HG03565 (cell line): ENCODE measurements around the gene PAPPA2.
A peak's percentile ranks its signal among the peaks of the same experiment; 100 is the strongest.

Experiments used
- ATAC-seq: cut with Tn5 transposase; IDR thresholded peaks from one replicate; pipeline ENCODE4 v1.9.1; 2021; ENCODE audit warnings: mild to moderate bottlenecking, moderate library complexity; ENCODE audit not compliant: unreplicated experiment

Gene PAPPA2

GRCh38 chr1:176499671-176500070, 36.7 kb downstream of the PAPPA2 start:
- no peak for ATAC-seq

- no peak for ATAC-seq
Measured at GRCh38 chr1:176501599-176501998, 38.6 kb downstream of the PAPPA2 start.

GRCh38 chr1:176504848-176505553, 42.0 kb downstream of the PAPPA2 start:
- ATAC-seq, result no peak

DNA sequence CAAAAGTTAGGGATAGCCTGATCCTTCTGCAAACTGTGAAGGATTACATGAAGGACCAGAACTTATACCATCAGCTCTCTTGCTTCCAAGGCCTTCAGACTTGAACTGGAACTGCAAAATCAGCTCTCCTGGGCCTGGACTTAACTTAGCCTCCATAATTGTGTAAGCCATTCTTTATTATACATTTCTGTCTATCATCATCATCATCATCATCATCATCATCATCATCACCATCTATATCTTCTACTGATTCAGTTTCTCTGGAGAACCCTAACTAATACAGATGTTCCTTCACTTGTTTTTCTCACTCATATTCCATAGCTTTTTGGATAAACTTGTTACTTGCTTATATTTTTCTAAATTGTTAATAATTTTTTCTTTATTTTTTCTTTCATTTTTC, 50.0 kb downstream of the PAPPA2 start:
- no peak for ATAC-seq

- no peak for ATAC-seq
Measured at GRCh38 chr1:176515310-176515709, 52.3 kb downstream of the PAPPA2 start.

DNA sequence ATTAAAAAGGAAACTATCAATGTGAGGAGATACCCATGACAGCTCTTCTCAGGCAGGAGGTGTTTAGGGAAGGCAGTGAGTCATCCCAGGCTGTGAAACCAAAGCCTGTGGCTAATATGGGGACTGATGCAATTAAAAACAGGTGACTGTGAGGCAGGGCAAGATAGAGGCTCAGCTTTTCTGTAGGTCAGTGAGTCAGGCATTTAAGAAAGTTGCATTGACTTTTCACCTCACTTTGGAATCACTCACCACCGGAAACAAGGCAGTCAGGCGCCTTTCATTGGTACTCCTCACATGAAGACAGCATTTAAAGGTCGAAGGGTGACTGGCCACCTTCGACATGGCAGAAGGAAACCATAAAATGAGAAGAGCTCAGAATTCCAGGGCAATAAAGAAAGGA, 54.5 kb downstream of the PAPPA2 start:
- peak; percentile 85 for ATAC-seq

GRCh38 chr1:176521211-176521610, 58.2 kb downstream of the PAPPA2 start:
- no peak for ATAC-seq

DNA sequence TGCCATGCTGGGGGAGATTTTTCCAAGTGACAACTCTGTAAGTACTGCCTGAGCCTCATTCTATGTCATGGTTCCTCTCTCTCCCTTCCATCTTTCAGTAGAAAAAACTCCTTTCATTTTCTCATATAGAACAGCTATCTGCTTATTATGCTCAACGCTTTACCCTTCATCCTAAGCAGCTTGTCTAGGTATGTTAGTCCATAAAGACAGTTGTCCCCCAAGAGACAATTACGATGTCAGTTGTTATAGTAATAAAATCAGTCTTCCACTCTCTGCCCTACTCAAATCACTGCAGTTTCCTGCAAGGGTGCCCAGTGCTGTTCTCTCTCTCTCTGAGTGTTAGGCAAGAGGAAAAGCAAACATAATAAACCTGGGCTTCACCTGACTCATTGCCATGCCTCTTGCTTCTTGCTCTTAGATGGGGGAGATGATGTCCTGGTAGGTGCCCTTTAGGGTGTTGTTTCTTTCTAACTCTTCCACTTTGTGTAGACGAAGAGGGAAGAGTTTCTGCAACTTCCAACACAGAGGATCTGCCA, 59.4 kb downstream of the PAPPA2 start:
- no peak for ATAC-seq

GRCh38 chr1:176529395-176530090, 66.6 kb downstream of the PAPPA2 start:
- no peak for ATAC-seq

DNA sequence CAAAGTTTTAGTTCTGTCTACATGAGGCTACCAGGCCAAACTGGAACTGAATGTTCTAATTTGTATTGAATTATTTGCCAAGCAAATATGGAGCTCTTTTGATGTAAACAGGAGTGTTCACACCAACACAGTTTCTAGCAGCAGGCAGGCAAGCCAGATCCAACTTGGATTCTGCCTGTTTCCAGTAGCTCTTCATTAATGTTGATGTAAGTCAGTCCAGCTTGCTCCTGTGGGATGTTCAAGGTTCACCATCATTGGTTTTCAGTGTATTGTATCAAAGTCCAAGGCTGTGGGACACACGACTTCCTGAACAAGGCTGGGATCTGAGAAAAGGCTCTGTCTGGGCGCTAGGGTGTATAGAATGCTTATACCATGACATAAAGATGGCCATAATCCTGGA, 68.1 kb downstream of the PAPPA2 start:
- ATAC-seq, result no peak

- no peak for ATAC-seq
Measured at GRCh38 chr1:176531921-176532897, 69.2 kb downstream of the PAPPA2 start.

DNA sequence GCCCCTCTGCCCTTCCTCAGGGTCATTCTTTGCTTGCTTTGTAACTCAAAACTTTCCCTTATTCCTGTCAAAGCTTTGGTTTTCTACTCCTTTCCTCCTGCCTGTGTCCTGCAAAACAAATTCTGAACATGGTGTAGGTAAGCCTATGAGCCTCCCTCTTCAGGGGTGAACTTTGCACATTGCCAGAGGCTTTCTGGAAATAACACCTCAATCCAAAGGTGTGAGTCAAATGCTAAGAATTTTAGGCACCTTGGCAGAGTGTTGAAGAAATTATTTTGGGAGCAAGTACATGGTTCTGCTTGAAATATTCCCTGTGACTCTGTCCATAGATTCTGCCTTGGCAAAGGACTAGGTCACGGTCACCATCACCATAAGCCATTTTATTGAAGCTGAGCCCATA, 70.0 kb downstream of the PAPPA2 start:
- no peak for ATAC-seq

GRCh38 chr1:176536588-176536987, 73.6 kb downstream of the PAPPA2 start:
- ATAC-seq, result no peak

- ATAC-seq, result no peak
Measured at GRCh38 chr1:176539018-176539417, 76.0 kb downstream of the PAPPA2 start.

DNA sequence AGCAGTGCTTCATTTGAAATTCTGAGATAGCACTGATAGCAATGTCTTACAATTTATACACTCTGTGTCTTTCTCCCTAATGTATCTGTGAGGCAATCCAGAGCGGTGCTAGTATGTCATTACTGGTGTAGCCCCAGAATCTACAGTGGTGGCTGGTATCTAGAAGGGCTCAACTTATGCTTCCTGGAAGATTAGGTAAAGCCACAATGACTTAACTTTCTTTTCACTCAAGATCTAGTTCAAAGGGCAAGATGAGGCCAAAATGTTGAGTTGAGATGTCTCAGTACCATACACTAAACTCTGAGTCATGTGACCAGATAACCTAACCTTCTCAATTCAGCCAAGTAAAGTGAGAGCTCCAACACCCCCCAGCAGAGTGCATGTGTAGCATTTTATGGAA, 77.5 kb downstream of the PAPPA2 start:
- no peak for ATAC-seq

GRCh38 chr1:176541663-176542062, 78.7 kb downstream of the PAPPA2 start:
- ATAC-seq, result no peak

DNA sequence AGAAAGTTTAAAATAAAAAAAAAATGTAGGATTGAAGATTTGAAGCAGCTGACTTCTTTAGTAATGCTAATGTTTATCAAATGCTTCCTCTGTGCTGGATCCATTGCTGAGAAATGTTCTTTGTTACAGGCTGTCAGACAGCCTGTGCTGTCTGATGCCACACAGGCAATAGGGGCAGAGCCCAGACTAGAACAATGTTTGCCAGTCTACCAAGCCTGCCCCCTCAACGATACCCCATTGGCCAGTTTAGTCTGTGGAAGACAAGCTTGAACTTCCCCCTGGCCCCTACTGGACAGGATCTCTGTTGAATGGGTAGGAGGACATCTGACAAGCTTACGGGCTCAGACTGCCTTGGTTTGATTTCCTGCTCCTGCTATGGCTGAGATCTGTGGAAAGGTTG, 79.4 kb downstream of the PAPPA2 start:
- no peak for ATAC-seq

- no peak for ATAC-seq
Measured at GRCh38 chr1:176543360-176544129, 80.6 kb downstream of the PAPPA2 start.

GRCh38 chr1:176545034-176545639, 82.2 kb downstream of the PAPPA2 start:
- no peak for ATAC-seq

DNA sequence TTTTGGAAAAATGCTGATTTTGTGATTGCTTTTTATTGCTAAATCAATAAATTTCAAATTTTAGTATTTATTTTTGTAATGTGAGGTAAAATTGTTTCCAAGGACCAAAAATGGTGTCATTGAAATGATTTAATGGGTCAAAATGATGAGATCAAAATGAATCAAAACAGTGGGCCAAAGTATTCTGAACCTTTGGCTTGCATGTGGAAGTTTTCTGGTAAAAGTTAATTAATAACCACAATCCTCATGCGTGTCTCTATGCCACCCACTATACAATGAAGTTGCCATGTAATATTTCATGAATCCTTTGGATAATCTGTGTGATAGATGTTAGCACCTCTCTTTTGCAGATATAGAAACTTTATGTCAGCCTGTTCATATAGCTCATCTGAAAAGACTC, 83.8 kb downstream of the PAPPA2 start:
- no peak for ATAC-seq
